Measurements from ENCODE around the gene TMEM63B. TPM values are rescaled to one million over a fixed set of nuclear protein-coding genes. Genes with fewer than 3 reads are reported as not detected.

The TMEM63B gene
- total and polyA plus RNA-seq, 2 donors (not counting 1 experiment from before 2014, with no cell fraction given): 15.4 to 19.1 TPM

- TF ChIP-seq CTCF (IDR thresholded peaks at IDR 0.05) (no peak), EZH2 (IDR thresholded peaks at IDR 0.05; ENCODE audit: borderline replicate concordance, insufficient read depth, low read depth, low read length, poor library complexity, severe bottlenecking) (no peak)
- Histone ChIP-seq H3K4me1 (ENCODE audit: control insufficient read depth in 2 of 2, insufficient read depth in 2 of 2, low read length in 2 of 2) (no peaks in the 10 kb centered on the region), H3K4me2 (replicated peaks; ENCODE audit: low read depth, low read length, poor library complexity, severe bottlenecking) (no peak overlapping the region), H4K20me1 (ENCODE audit: control insufficient read depth, insufficient read depth, low read length, poor library complexity, severe bottlenecking) (no peaks in the 10 kb centered on the region), H3K79me2 (ENCODE audit: control insufficient read depth, insufficient read depth, low read length) (no peaks in the 10 kb centered on the region), H3K9me3 (ENCODE audit: control extremely low read depth in 1 of 3, control insufficient read depth in 2 of 3, insufficient read depth in 1 of 3, low read length in 2 of 3) (no peaks in the 10 kb centered on the region), H2AFZ (ENCODE audit: insufficient read depth, low read depth, low read length, poor library complexity, severe bottlenecking) (no peak overlapping the region), H3K9ac (ENCODE audit: low read length) (no peak overlapping the region), H3K27ac (ENCODE audit: low read length in 2 of 2) (no peak overlapping the region), H3K27me3 (replicated peaks in 1 of 4; ENCODE audit: control extremely low read depth in 1 of 4, control insufficient read depth in 3 of 4, insufficient read depth in 4 of 4, low read length in 3 of 4) (no peaks in the 10 kb centered on the region), H3K36me3 (replicated peaks in 1 of 2; ENCODE audit: control extremely low read depth in 1 of 2, control insufficient read depth in 1 of 2, extremely low read depth in 1 of 2, insufficient read depth in 2 of 2, low read length in 1 of 2) (no peaks in the 10 kb centered on the region), H3K4me3 (ENCODE audit: control extremely low read depth in 1 of 5, extremely low read depth in 1 of 5, insufficient read depth in 1 of 5, low read depth in 2 of 5, low read length in 4 of 5) (no peak overlapping the region)
- no peak overlapping the region for H3K4me3 Mint-ChIP-seq
- no peak overlapping the region for H3K27ac Mint-ChIP-seq
- intact Hi-C loops (cut with micrococcal nuclease): no loop called here
- WGBS (ENCODE audit: insufficient coverage): 96% methylated on average over 3 of the region's 4 CpGs
- H3K4me1 Mint-ChIP-seq: no peaks in the 10 kb centered on the region
- peaks cover 5% of the 10 kb centered on the region for H3K27me3 Mint-ChIP-seq
- no peak for DNase-seq
- CTCF ChIA-PET: no interaction called here
- POLR2A ChIA-PET: no interaction called here
- ATAC-seq (ENCODE audit: low read depth): no peak
- H3K9me3 Mint-ChIP-seq (ENCODE audit: insufficient read depth): no peaks in the 10 kb centered on the region
Observed at GRCh38 chr6:44202332-44202971, 75.1 kb downstream of the TMEM63B start.

- Mint-ChIP-seq H3K9me3 (ENCODE audit: insufficient read depth) (no peaks in the 10 kb centered on the region), H3K27ac (no peak overlapping the region), H3K4me1 (no peaks in the 10 kb centered on the region), H3K4me3 (no peak overlapping the region), H3K27me3 (peaks cover 5% of the 10 kb centered on the region)
- ATAC-seq (ENCODE audit: low read depth): no peak
- H3K4me2 ChIP-seq (replicated peaks; ENCODE audit: low read depth, low read length, poor library complexity, severe bottlenecking): no peak overlapping the region
- no peaks in the 10 kb centered on the region for H3K9me3 ChIP-seq (ENCODE audit: control extremely low read depth in 1 of 3, control insufficient read depth in 2 of 3, insufficient read depth in 1 of 3, low read length in 2 of 3)
- H3K36me3 ChIP-seq (replicated peaks in 1 of 2; ENCODE audit: control extremely low read depth in 1 of 2, control insufficient read depth in 1 of 2, extremely low read depth in 1 of 2, insufficient read depth in 2 of 2, low read length in 1 of 2): no peaks in the 10 kb centered on the region
- ChIA-PET POLR2A (no interaction called here), CTCF (no interaction called here)
- H3K27me3 ChIP-seq (replicated peaks in 1 of 4; ENCODE audit: control extremely low read depth in 1 of 4, control insufficient read depth in 3 of 4, insufficient read depth in 4 of 4, low read length in 3 of 4): no peaks in the 10 kb centered on the region
- no peak overlapping the region for H3K9ac ChIP-seq (ENCODE audit: low read length)
- no peak for DNase-seq
- no peak overlapping the region for H2AFZ ChIP-seq (ENCODE audit: insufficient read depth, low read depth, low read length, poor library complexity, severe bottlenecking)
- no peak overlapping the region for H3K4me3 ChIP-seq (ENCODE audit: control extremely low read depth in 1 of 5, extremely low read depth in 1 of 5, insufficient read depth in 1 of 5, low read depth in 2 of 5, low read length in 4 of 5)
- H3K79me2 ChIP-seq (ENCODE audit: control insufficient read depth, insufficient read depth, low read length): no peaks in the 10 kb centered on the region
- H4K20me1 ChIP-seq (ENCODE audit: control insufficient read depth, insufficient read depth, low read length, poor library complexity, severe bottlenecking): no peaks in the 10 kb centered on the region
- no peak overlapping the region for H3K27ac ChIP-seq (ENCODE audit: low read length in 2 of 2)
- 94% methylated on average over 10 of the region's 11 CpGs for WGBS (ENCODE audit: insufficient coverage)
- TF ChIP-seq EZH2 (IDR thresholded peaks at IDR 0.05; ENCODE audit: borderline replicate concordance, insufficient read depth, low read depth, low read length, poor library complexity, severe bottlenecking) (no peak), CTCF (IDR thresholded peaks at IDR 0.05) (no peak)
- H3K4me1 ChIP-seq (ENCODE audit: control insufficient read depth in 2 of 2, insufficient read depth in 2 of 2, low read length in 2 of 2): no peaks in the 10 kb centered on the region
- intact Hi-C loops (cut with micrococcal nuclease): no loop called here
Observed at GRCh38 chr6:44202972-44203750, 75.8 kb downstream of the TMEM63B start.
